ENCODE measurements around the gene LRTM2. TPM values are rescaled to one million over a fixed set of nuclear protein-coding genes. Genes with fewer than 3 reads are reported as not detected.

LRTM2 gene
- total RNA-seq, 2 experiments from 2014 or later: not detected

DNA sequence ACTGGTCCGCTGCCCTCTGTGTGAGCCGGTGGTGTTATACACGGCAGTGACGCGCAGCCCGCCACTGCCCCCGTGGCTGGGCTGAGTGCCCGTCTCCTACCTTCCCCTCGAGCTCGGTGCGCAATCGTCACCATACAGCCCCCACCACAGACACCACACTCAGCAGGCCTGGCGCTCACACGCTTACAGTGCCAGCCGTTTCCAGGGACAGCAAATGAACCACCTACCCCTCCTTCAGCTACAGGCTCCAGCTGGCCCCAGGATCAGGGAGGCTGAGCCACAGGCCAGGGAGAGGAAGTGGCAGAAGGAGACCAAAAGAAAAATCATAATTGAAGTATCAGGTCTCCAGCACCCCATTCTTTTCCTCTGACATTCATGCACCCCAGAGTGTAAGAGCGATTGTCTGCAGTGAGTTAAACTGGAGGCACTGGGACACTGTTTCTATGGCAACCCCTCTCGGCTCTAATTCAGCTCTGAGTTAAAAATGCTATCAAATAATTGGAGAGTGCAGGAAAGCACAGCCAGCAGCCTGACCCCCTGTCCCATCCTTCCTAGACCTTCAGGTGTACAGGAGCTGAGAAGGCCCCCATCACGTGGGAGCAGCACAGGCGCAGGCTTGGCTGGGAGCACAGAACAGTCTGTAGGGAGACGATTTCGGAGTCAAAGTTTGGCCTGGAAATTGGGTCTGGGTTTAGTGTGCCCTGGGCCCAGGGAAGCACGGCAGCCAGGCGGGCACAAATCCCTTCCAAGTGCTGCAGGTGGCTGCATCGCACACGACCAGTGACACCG lies 18.0 kb downstream of the LRTM2 start:
- no TSS peak for BruUV-seq (replicated peaks)

GRCh38 chr12:1838994-1839365 lies 18.6 kb downstream of the LRTM2 start:
- H3K36me3 ChIP-seq (ENCODE audit: insufficient read depth, low read length): no peaks in the 10 kb centered on the region
- no peak overlapping the region for H2AFZ ChIP-seq (ENCODE audit: low read length)
- POLR2A ChIA-PET: no interaction called here
- DNase-seq (ENCODE audit: low spot score): no peak
- H3K4me3 ChIP-seq (ENCODE audit: low read depth, low read length, poor library complexity, severe bottlenecking): no peak overlapping the region
- H3K9me2 ChIP-seq (ENCODE audit: insufficient read depth, low read length): no peaks in the 10 kb centered on the region
- intact Hi-C loops (cut with micrococcal nuclease; ENCODE audit: unreplicated experiment): no loop called here
- CTCF ChIA-PET (ENCODE audit: unreplicated experiment): no interaction called here
- no peaks in the 10 kb centered on the region for H3K9me3 ChIP-seq (ENCODE audit: low read length)
- no TSS peak for BruUV-seq (replicated peaks)
- no peaks in the 10 kb centered on the region for H4K20me1 ChIP-seq (ENCODE audit: insufficient read depth, low read length)
- no peak for TF ChIP-seq EZH2phosphoT487 (IDR thresholded peaks at IDR 0.05; ENCODE audit: borderline replicate concordance, low read depth, low read length)
- TF ChIP-seq, protein P1, sequence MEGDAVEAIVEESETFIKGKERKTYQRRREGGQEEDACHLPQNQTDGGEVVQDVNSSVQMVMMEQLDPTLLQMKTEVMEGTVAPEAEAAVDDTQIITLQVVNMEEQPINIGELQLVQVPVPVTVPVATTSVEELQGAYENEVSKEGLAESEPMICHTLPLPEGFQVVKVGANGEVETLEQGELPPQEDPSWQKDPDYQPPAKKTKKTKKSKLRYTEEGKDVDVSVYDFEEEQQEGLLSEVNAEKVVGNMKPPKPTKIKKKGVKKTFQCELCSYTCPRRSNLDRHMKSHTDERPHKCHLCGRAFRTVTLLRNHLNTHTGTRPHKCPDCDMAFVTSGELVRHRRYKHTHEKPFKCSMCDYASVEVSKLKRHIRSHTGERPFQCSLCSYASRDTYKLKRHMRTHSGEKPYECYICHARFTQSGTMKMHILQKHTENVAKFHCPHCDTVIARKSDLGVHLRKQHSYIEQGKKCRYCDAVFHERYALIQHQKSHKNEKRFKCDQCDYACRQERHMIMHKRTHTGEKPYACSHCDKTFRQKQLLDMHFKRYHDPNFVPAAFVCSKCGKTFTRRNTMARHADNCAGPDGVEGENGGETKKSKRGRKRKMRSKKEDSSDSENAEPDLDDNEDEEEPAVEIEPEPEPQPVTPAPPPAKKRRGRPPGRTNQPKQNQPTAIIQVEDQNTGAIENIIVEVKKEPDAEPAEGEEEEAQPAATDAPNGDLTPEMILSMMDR (conservative IDR thresholded peaks at IDR 0.05; ENCODE audit: low read length): no peak
- no peak overlapping the region for H3K4me2 ChIP-seq (ENCODE audit: low read length)
- no peaks in the 10 kb centered on the region for H3K4me1 ChIP-seq (ENCODE audit: insufficient read depth, low read length, poor library complexity, severe bottlenecking)
- H3K27ac ChIP-seq (ENCODE audit: low read depth, low read length, poor library complexity, severe bottlenecking): no peak overlapping the region
- no peaks in the 10 kb centered on the region for H3K79me2 ChIP-seq (ENCODE audit: insufficient read depth, low read depth, low read length)

More for the DNA sequence above, 18.0 kb downstream of the LRTM2 start:
- ChIA-PET POLR2A (no interaction called here), CTCF (ENCODE audit: unreplicated experiment) (no interaction called here)
- Histone ChIP-seq H2AFZ (ENCODE audit: low read length) (no peak overlapping the region), H3K36me3 (ENCODE audit: insufficient read depth, low read length) (no peaks in the 10 kb centered on the region), H3K4me1 (ENCODE audit: insufficient read depth, low read length, poor library complexity, severe bottlenecking) (no peaks in the 10 kb centered on the region), H3K9me3 (ENCODE audit: low read length) (no peaks in the 10 kb centered on the region), H3K4me2 (ENCODE audit: low read length) (no peak overlapping the region), H3K4me3 (ENCODE audit: low read depth, low read length, poor library complexity, severe bottlenecking) (no peak overlapping the region), H4K20me1 (ENCODE audit: insufficient read depth, low read length) (no peaks in the 10 kb centered on the region), H3K9me2 (ENCODE audit: insufficient read depth, low read length) (no peaks in the 10 kb centered on the region), H3K79me2 (ENCODE audit: insufficient read depth, low read depth, low read length) (no peaks in the 10 kb centered on the region), H3K27ac (ENCODE audit: low read depth, low read length, poor library complexity, severe bottlenecking) (no peak overlapping the region)
- TF ChIP-seq EZH2phosphoT487 (IDR thresholded peaks at IDR 0.05; ENCODE audit: borderline replicate concordance, low read depth, low read length): no peak
- TF ChIP-seq, protein P1 (conservative IDR thresholded peaks at IDR 0.05; ENCODE audit: low read length): no peak
- no peak for DNase-seq (ENCODE audit: low spot score)
- intact Hi-C loops (cut with micrococcal nuclease; ENCODE audit: unreplicated experiment): no loop called here

- H3K4me1 ChIP-seq (ENCODE audit: insufficient read depth, low read length, poor library complexity, severe bottlenecking): no peaks in the 10 kb centered on the region
- no peaks in the 10 kb centered on the region for H3K9me2 ChIP-seq (ENCODE audit: insufficient read depth, low read length)
- intact Hi-C loops (cut with micrococcal nuclease; ENCODE audit: unreplicated experiment): no loop called here
- ChIA-PET POLR2A (no interaction called here), CTCF (ENCODE audit: unreplicated experiment) (no interaction called here)
- no peaks in the 10 kb centered on the region for H3K9me3 ChIP-seq (ENCODE audit: low read length)
- no peak overlapping the region for H3K4me3 ChIP-seq (ENCODE audit: low read depth, low read length, poor library complexity, severe bottlenecking)
- H2AFZ ChIP-seq (ENCODE audit: low read length): no peak overlapping the region
- H4K20me1 ChIP-seq (ENCODE audit: insufficient read depth, low read length): no peaks in the 10 kb centered on the region
- BruUV-seq (replicated peaks): no TSS peak
- DNase-seq (ENCODE audit: low spot score): no peak
- no peaks in the 10 kb centered on the region for H3K79me2 ChIP-seq (ENCODE audit: insufficient read depth, low read depth, low read length)
- no peak for TF ChIP-seq EZH2phosphoT487 (IDR thresholded peaks at IDR 0.05; ENCODE audit: borderline replicate concordance, low read depth, low read length)
- TF ChIP-seq, protein P1 (conservative IDR thresholded peaks at IDR 0.05; ENCODE audit: low read length): no peak
- H3K36me3 ChIP-seq (ENCODE audit: insufficient read depth, low read length): no peaks in the 10 kb centered on the region
- no peak overlapping the region for H3K27ac ChIP-seq (ENCODE audit: low read depth, low read length, poor library complexity, severe bottlenecking)
- H3K4me2 ChIP-seq (ENCODE audit: low read length): no peak overlapping the region
These were observed 19.1 kb downstream of the LRTM2 start for GRCh38 chr12:1839464-1839863.
